ENCODE results near the gene ELOVL3. TPM values are rescaled to one million over a fixed set of nuclear protein-coding genes. Genes with fewer than 3 reads are reported as not detected.

Gene ELOVL3
- total RNA-seq, 1 donor from 2014 or later = 0.06 TPM

GRCh38 chr10:102241444-102242117, 15.5 kb downstream of the ELOVL3 start, which contains the start of gene PITX3:
TSS of gene PITX3 (minus strand) at chr10:102241512. CDS start at chr10:102232080, 9,432 bp downstream.
- DNase-seq (ENCODE audit: low read depth) = no peak

GRCh38 chr10:102242118-102242485, 16.0 kb downstream of the ELOVL3 start:
- no peak for TF ChIP-seq CTCF (conservative IDR thresholded peaks at IDR 0.05; ENCODE audit: low read depth, low read length)
- H3K4me3 ChIP-seq (ENCODE audit: low read depth, low read length) = peak overlapping the region; percentile 61
- no peak for DNase-seq (ENCODE audit: low read depth)

More at GRCh38 chr10:102241444-102242117, 15.5 kb downstream of the ELOVL3 start, which contains the start of gene PITX3:
- no peak for TF ChIP-seq CTCF (conservative IDR thresholded peaks at IDR 0.05; ENCODE audit: low read depth, low read length)
- H3K4me3 ChIP-seq (ENCODE audit: low read depth, low read length) = peak within 1 kb of the TSS; percentile 61

- no peak overlapping the region for H3K4me3 ChIP-seq (ENCODE audit: low read depth, low read length)
- TF ChIP-seq CTCF (conservative IDR thresholded peaks at IDR 0.05; ENCODE audit: low read depth, low read length) = no peak
- no peak for DNase-seq (ENCODE audit: low read depth)
Observed at GRCh38 chr10:102243309-102243708, 17.2 kb downstream of the ELOVL3 start.

GRCh38 chr10:102245082-102245931, 19.2 kb downstream of the ELOVL3 start, which contains the start of gene GBF1:
TSS of gene GBF1 (plus strand) at chr10:102245532. CDS start at chr10:102258939, 13,407 bp downstream.
- peak; percentile 99 for DNase-seq (ENCODE audit: low read depth)
- H3K4me3 ChIP-seq (ENCODE audit: low read depth, low read length) = peak within 1 kb of the TSS; percentile 93
- no peak for TF ChIP-seq CTCF (conservative IDR thresholded peaks at IDR 0.05; ENCODE audit: low read depth, low read length)

GRCh38 chr10:102245932-102246251, 19.8 kb downstream of the ELOVL3 start:
- TF ChIP-seq CTCF (conservative IDR thresholded peaks at IDR 0.05; ENCODE audit: low read depth, low read length) = no peak
- H3K4me3 ChIP-seq (ENCODE audit: low read depth, low read length) = peak overlapping the region; percentile 93
- DNase-seq (ENCODE audit: low read depth) = no peak

- peak overlapping the region; percentile 93 for H3K4me3 ChIP-seq (ENCODE audit: low read depth, low read length)
- no peak for TF ChIP-seq CTCF (conservative IDR thresholded peaks at IDR 0.05; ENCODE audit: low read depth, low read length)
- DNase-seq (ENCODE audit: low read depth) = no peak
Observed at GRCh38 chr10:102246261-102246660, 20.2 kb downstream of the ELOVL3 start.
